Mesenchymal stem cell (in vitro differentiated cells and primary cell): ENCODE data around the gene ANKDD1B. TPM values are rescaled to one million over a fixed set of nuclear protein-coding genes. Genes with fewer than 3 reads are reported as not detected.
"Not testable (repeated sequence)": the region's sequence is repeated elsewhere in the genome, so short reads cannot be mapped to it uniquely, and the experiment has no call there.

Experiments
- DNase-seq: peaks from one replicate; pipeline ENCODE4 v3.0.0-alpha.2; 2013
- H2AFZ ChIP-seq: one replicate; pipeline ENCODE4 v1.6.1; 2013; ENCODE audit warnings: low read depth, mild to moderate bottlenecking, control low read depth, inconsistent platforms, low read length, moderate library complexity
- H2AK5ac ChIP-seq: 2 replicates; pipeline ENCODE4 v1.6.1; 2013; ENCODE audit warnings: low read length, moderate library complexity, mild to moderate bottlenecking, inconsistent platforms; ENCODE audit not compliant: severe bottlenecking
- H2BK120ac ChIP-seq: one replicate; pipeline ENCODE4 v1.6.1; 2013; ENCODE audit warnings: low read depth, mild to moderate bottlenecking, inconsistent platforms, low read length, moderate library complexity
- H2BK12ac ChIP-seq, 2 experiments: one replicate each; pipeline ENCODE4 v1.6.1; 2013; ENCODE audit warnings: inconsistent platforms in 2 of 2, low read length in 2 of 2, mild to moderate bottlenecking in 2 of 2, moderate library complexity in 2 of 2, control low read depth in 1 of 2
- H2BK15ac ChIP-seq: one replicate; pipeline ENCODE4 v1.6.1; 2013; ENCODE audit warnings: mild to moderate bottlenecking, low read depth, inconsistent platforms; ENCODE audit not compliant: poor library complexity, severe bottlenecking
- H2BK5ac ChIP-seq: 2 replicates; pipeline ENCODE4 v1.6.1; 2013; ENCODE audit warnings: low read depth, mild to moderate bottlenecking, low read length, control low read depth, inconsistent platforms; ENCODE audit not compliant: poor library complexity, severe bottlenecking
- H3K14ac ChIP-seq, 2 experiments: one replicate each; pipeline ENCODE4 v1.6.1; 2013; ENCODE audit warnings: inconsistent platforms in 2 of 2, low read length in 2 of 2, control low read depth in 1 of 2, mild to moderate bottlenecking in 1 of 2, moderate library complexity in 1 of 2
- H3K18ac ChIP-seq, 2 experiments: one replicate each; pipeline ENCODE4 v1.6.1; 2013; ENCODE audit warnings: inconsistent platforms in 2 of 2, low read length in 2 of 2, control low read depth in 1 of 2, low read depth in 1 of 2, mild to moderate bottlenecking in 1 of 2
- H3K23ac ChIP-seq, 2 experiments: one replicate each; pipeline ENCODE4 v1.6.1; 2013; ENCODE audit warnings: inconsistent platforms in 2 of 2, low read length in 2 of 2, mild to moderate bottlenecking in 2 of 2, moderate library complexity in 2 of 2, control low read depth in 1 of 2
- H3K27ac ChIP-seq: 2 replicates; pipeline ENCODE4 v1.5.1; 2013; ENCODE audit warnings: mild to moderate bottlenecking, moderate library complexity, low read length, control low read depth, inconsistent platforms; ENCODE audit not compliant: poor library complexity, severe bottlenecking
- H3K27me3 ChIP-seq, 2 experiments: 2 replicates each; pipeline versions ENCODE4 v1.6.1 to v1.7.0; 2013; ENCODE audit warnings: low read length in 2 of 2, mild to moderate bottlenecking in 2 of 2, moderate library complexity in 2 of 2, control low read depth in 1 of 2, inconsistent platforms in 1 of 2; ENCODE audit not compliant: control insufficient read depth in 1 of 2, insufficient read depth in 1 of 2
- H3K36me3 ChIP-seq, 2 experiments: 2 replicates each; pipeline versions ENCODE4 v1.6.1 to v1.7.0; 2013; ENCODE audit warnings: low read length in 2 of 2, control low read depth in 1 of 2, inconsistent platforms in 1 of 2, low read depth in 1 of 2, mild to moderate bottlenecking in 1 of 2; ENCODE audit not compliant: insufficient read depth in 2 of 2, control insufficient read depth in 1 of 2
- H3K4ac ChIP-seq, 2 experiments: one replicate each; pipeline ENCODE4 v1.6.1; 2013; ENCODE audit warnings: inconsistent platforms in 2 of 2, low read length in 2 of 2, mild to moderate bottlenecking in 2 of 2, moderate library complexity in 2 of 2, control low read depth in 1 of 2, low read depth in 1 of 2
- H3K4me1 ChIP-seq: 2 replicates; pipeline ENCODE4 v1.6.1; 2013; ENCODE audit warnings: low read depth, low read length, control low read depth; ENCODE audit not compliant: control insufficient read depth, insufficient read depth
- H3K4me2 ChIP-seq: 2 replicates; pipeline ENCODE4 v1.6.1; 2013; ENCODE audit warnings: low read length, mild to moderate bottlenecking, inconsistent platforms; ENCODE audit not compliant: poor library complexity, severe bottlenecking
- H3K4me3 ChIP-seq, 2 experiments: 2 replicates each; pipeline versions ENCODE4 v1.5.1 to v1.7.0; 2013; ENCODE audit warnings: low read length in 2 of 2, mild to moderate bottlenecking in 2 of 2, control low read depth in 1 of 2, low read depth in 1 of 2; ENCODE audit not compliant: insufficient read depth in 1 of 2
- H3K79me1 ChIP-seq: replicated peaks from 2 replicates; pipeline ENCODE4 v1.6.1; 2013; ENCODE audit warnings: mild to moderate bottlenecking, control low read depth, low read length, inconsistent platforms; ENCODE audit not compliant: poor library complexity, severe bottlenecking
- H3K9ac ChIP-seq: 2 replicates; pipeline ENCODE4 v1.7.0; 2013; ENCODE audit warnings: mild to moderate bottlenecking, low read length, moderate library complexity
- H3K9me3 ChIP-seq: 2 replicates; pipeline ENCODE4 v1.7.0; 2013; ENCODE audit warnings: mild to moderate bottlenecking, low read length; ENCODE audit not compliant: control insufficient read depth
- H4K8ac ChIP-seq: one replicate; pipeline ENCODE4 v1.6.1; 2013; ENCODE audit warnings: inconsistent platforms, mild to moderate bottlenecking, low read length, moderate library complexity
- H4K91ac ChIP-seq: one replicate; pipeline ENCODE4 v1.6.1; 2013; ENCODE audit warnings: mild to moderate bottlenecking, low read length, inconsistent platforms
- WGBS: methylation state at CpG from one replicate; pipeline ENCODE4 v1.1.7; 2013; ENCODE audit warnings: mixed read lengths; 5-methylcytosine and 5-hydroxymethylcytosine counted together
- polyA plus RNA-seq, 2 experiments: library from polyadenylated mRNA; stranded (reverse); fragments of 200-250 nt; gene quantifications; one replicate each; pipeline ENCODE4 v1.2.3, GENCODE V29; 2013

ANKDD1B gene
- polyA plus RNA-seq (2013, experiment 1 of 2): 0.07 TPM
- polyA plus RNA-seq (2013, experiment 2 of 2): 0.08 TPM

DNA sequence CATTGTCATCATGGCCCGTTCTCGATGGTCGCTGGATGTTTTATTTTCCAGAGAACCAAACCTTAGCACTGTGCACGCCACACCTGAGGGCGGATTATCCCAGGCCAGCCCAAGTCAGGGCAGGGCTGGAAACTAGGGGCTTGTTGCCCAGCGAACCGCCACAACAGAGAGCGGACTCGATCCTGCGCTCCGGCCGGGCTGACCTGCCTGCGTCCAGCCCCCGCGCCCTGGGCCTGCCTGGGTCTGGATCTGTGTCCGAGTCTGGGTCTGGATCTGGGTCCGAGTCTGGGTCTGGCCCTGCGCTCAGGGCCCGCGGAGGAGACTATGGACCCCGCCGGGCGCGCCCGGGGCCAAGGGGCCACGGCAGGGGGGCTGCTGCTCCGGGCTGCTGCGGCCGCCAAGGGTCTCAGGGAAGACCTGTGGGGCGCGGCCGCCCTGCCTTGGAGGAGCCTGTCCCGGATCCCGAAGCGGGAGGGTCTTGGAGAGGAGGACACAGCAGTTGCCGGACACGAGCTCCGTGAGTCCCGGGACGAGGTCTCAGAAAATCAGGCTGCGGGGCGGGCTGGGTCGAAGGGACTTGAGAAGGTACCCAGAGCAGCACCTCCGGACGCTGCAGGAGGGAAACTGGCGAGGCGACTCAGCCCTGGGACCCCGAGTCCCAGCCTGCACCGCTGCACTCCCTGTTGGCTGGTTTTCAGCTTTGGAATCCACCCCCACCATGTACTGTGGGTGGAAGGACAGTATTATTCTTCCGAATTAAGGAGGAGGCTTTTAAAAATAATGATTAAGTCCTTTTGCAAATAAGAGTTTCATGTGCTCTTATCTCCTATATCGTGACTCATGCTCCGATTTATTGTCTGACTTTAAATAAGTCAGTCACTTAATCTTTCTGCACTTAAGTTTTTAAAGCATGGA, at the start of gene ANKDD1B:
Gene ANKDD1B, plus strand, starts transcription at position 143 of the 915 bp plus-strand sequence. Its CDS starts 182 bp downstream, at position 325.
- Histone ChIP-seq H3K4me1 (peaks cover 5% of the 10 kb centered on the region), H3K9ac (peak within 1 kb of the TSS; percentile 84), H3K4me3 (peak within 1 kb of the TSS; percentile 68 to 83), H2BK5ac (peak within 1 kb of the TSS; percentile 92), H3K18ac (peak within 1 kb of the TSS; percentile 91 to 94), H2BK120ac (peak within 1 kb of the TSS; percentile 94), H4K8ac (peak within 1 kb of the TSS; percentile 98), H3K36me3 (peaks cover 0 to 3% of the 10 kb centered on the region in 2 experiments), H3K4ac (peak within 1 kb of the TSS; percentile 89 to 95), H3K23ac (peak within 1 kb of the TSS; percentile 96 to 98), H2BK15ac (peak within 1 kb of the TSS; percentile 80), H4K91ac (peak within 1 kb of the TSS; percentile 97), H3K9me3 (no peaks in the 10 kb centered on the region), H3K79me1 (peaks cover 7% of the 10 kb centered on the region), H3K27me3 (no peaks in the 10 kb centered on the region), H2AFZ (peak within 1 kb of the TSS; percentile 72), H2AK5ac (peak within 1 kb of the TSS; percentile 1), H3K4me2 (peak within 1 kb of the TSS; percentile 86), H3K27ac (peak within 1 kb of the TSS; percentile 49), H2BK12ac (peak within 1 kb of the TSS; percentile 38 to 91), H3K14ac (peak within 1 kb of the TSS in 1 of 2 experiments; percentile 82)
- 2% methylated on average over 47 of the region's 52 CpGs for WGBS
- peak; percentile 68 for DNase-seq

GRCh38 chr5:75565991-75566709, 45.1 kb upstream of the ANKDD1B start:
- peak overlapping the region in 1 of 2 experiments; percentile 75 for H3K14ac ChIP-seq
- not testable (repeated sequence) for H2AFZ ChIP-seq, H3K79me1 ChIP-seq, H2BK15ac ChIP-seq, H2BK120ac ChIP-seq, H3K27me3 ChIP-seq, H3K9me3 ChIP-seq, H4K91ac ChIP-seq, H2AK5ac ChIP-seq, H2BK5ac ChIP-seq, H3K23ac ChIP-seq
- H3K9ac ChIP-seq: peak overlapping the region; percentile 53
- peak; percentile 75 for DNase-seq
- peak overlapping the region in 1 of 2 experiments; percentile 82 for H3K18ac ChIP-seq
- peaks cover 11% of the 10 kb centered on the region for H3K4me1 ChIP-seq
- H3K4ac ChIP-seq: peak overlapping the region in 1 of 2 experiments; percentile 78
- H2BK12ac ChIP-seq: peak overlapping the region in 1 of 2 experiments; percentile 80
- peak overlapping the region in 1 of 2 experiments; percentile 62 for H3K4me3 ChIP-seq
- H3K36me3 ChIP-seq: peaks cover 3 to 12% of the 10 kb centered on the region in 2 experiments
- H4K8ac ChIP-seq: peak overlapping the region; percentile 23
- H3K4me2 ChIP-seq: peak overlapping the region; percentile 65
- H3K27ac ChIP-seq: peak overlapping the region; percentile 90
- 77% methylated on average over 15 of the region's 15 CpGs for WGBS

DNA sequence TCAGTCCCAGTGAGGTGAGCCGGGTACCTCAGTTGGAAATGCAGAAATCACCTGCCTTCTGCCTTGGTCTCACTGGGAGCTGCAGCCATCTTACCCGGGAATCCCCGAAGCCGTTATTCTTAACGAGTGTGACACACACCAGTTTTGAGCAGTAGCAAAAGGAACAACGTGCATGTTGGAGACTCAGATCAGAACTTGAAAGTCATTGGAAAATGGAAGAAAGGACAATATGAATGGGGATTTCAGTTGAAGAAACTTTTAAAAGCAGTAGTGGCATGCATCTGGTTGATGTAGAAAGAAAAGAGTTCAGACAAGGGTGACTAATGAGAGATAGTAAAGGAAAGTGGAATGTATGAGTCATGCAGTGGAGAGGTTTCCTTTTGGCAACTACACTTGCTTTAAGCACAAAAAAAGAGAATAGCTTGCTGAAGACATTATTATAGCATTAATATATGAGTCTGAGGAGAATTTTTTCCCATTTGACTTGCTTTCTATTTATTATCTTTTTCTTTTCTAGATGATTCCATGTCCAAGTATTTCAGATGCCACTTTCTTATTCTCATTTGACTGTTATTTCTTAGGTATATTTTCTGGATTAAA, 44.4 kb upstream of the ANKDD1B start:
- Histone ChIP-seq H2BK12ac (peak overlapping the region in 1 of 2 experiments; percentile 80), H4K8ac (peak overlapping the region; percentile 23), H3K36me3 (peaks cover 3 to 17% of the 10 kb centered on the region in 2 experiments), H3K27me3 (no peaks in the 10 kb centered on the region), H2BK5ac (peak overlapping the region; percentile 73), H3K4me1 (peaks cover 11% of the 10 kb centered on the region), H4K91ac (no peak overlapping the region), H3K4me2 (peak overlapping the region; percentile 65), H3K4ac (peak overlapping the region in 1 of 2 experiments; percentile 78), H3K9me3 (no peaks in the 10 kb centered on the region), H3K4me3 (peak overlapping the region in 1 of 2 experiments; percentile 62), H3K27ac (peak overlapping the region; percentile 90), H3K18ac (peak overlapping the region in 1 of 2 experiments; percentile 82), H2AFZ (no peak overlapping the region), H3K9ac (peak overlapping the region; percentile 53), H3K23ac (no peak overlapping the region), H3K79me1 (peaks cover 5% of the 10 kb centered on the region), H2BK120ac (no peak overlapping the region), H2BK15ac (no peak overlapping the region), H3K14ac (peak overlapping the region in 1 of 2 experiments; percentile 75), H2AK5ac (no peak overlapping the region)
- 38% methylated on average over 6 of the region's 6 CpGs for WGBS
- DNase-seq: peak; percentile 95
